HepG2 (cell line): ENCODE data around the gene CCT6A. TPM values are rescaled to one million over a fixed set of nuclear protein-coding genes. Genes with fewer than 3 reads are reported as not detected.

ENCODE experiments used
- ATAC-seq: fragments of 200-7000 bp; cut with Tn5 transposase; 3 replicates; pipeline ENCODE4 v1.9.1; 2020; ENCODE audit warnings: mild to moderate bottlenecking, moderate library complexity
- BruUV-seq: library from RNA; stranded (reverse); fragments of 400-500 nt; replicated peaks from 2 replicates; lab custom pipeline; 2021; lab: Mats Ljungman, UMichigan
- CTCF ChIA-PET: fragments of 300-600 bp; formaldehyde crosslinking; extraction: SDS; loops from one replicate; lab custom pipeline; 2021; ENCODE audit warnings: low total read pairs, inconsistent platforms, low intra/inter-chr PET ratio; lab: Yijun Ruan, JAX
- POLR2A ChIA-PET: fragments of 350-600 bp; sonication (Branson Sonifier 250); formaldehyde crosslinking; loops from one replicate; lab custom pipeline; 2020; ENCODE audit warnings: antibody characterized with exemption, inconsistent platforms; lab: Yijun Ruan, JAX
- DNase-seq: peaks from one replicate; pipeline ENCODE4 v3.0.0-alpha.2; 2015; ENCODE audit warnings: low spot score
- FAIRE-seq: peaks from 3 replicates; lab custom pipeline; 2011; peaks lifted over from hg19 to GRCh38; lab: Jason Lieb, UNC
- H2AFZ ChIP-seq: one replicate; pipeline ENCODE4 v1.6.1; 2011; ENCODE audit warnings: low read length, inconsistent platforms
- H3K27ac ChIP-seq: fragments of 300-600 bp; 3 replicates; pipeline ENCODE4 v1.8.0; 2011; ENCODE audit warnings: mixed run types, mild to moderate bottlenecking, mixed read lengths, low read length, inconsistent platforms; ENCODE audit not compliant: insufficient read depth; ENCODE audit errors: extremely low read length
- H3K27me3 ChIP-seq, 2 experiments: fragments of 200-600 bp in 1 of 2; 2 replicates in 1 of 2; 3 replicates in 1 of 2; pipeline versions ENCODE4 v1.6.0 to v1.8.0; 2011; ENCODE audit warnings: low read length in 2 of 2, mild to moderate bottlenecking in 2 of 2, moderate library complexity in 2 of 2, inconsistent platforms in 1 of 2; ENCODE audit not compliant: insufficient read depth in 2 of 2, control insufficient read depth in 1 of 2
- H3K36me3 ChIP-seq, 2 experiments: fragments of 200-600 bp in 1 of 2; replicated peaks in 1 of 2; 2 replicates in 1 of 2; 3 replicates in 1 of 2; pipeline versions ENCODE4 v1.5.1 to v1.8.0; 2011; ENCODE audit warnings: low read length in 2 of 2, inconsistent platforms in 1 of 2; ENCODE audit not compliant: insufficient read depth in 2 of 2, control insufficient read depth in 1 of 2
- H3K4me1 ChIP-seq: 2 replicates; pipeline ENCODE4 v1.5.1; 2012; ENCODE audit warnings: low read length, inconsistent platforms; ENCODE audit not compliant: insufficient read depth
- H3K4me2 ChIP-seq: 2 replicates; pipeline ENCODE4 v1.6.0; 2011; ENCODE audit warnings: low read depth, low read length, inconsistent platforms
- H3K4me3 ChIP-seq, 3 experiments: fragments of 200-600 bp in 1 of 3; sonication (generic), shearing (Covaris generic) in 1 of 3; replicated peaks in 1 of 3; 2 replicates each; pipeline ENCODE4 v1.5.1; 2011 to 2016; ENCODE audit warnings: low read length in 3 of 3, inconsistent platforms in 2 of 3, low read depth in 2 of 3, mild to moderate bottlenecking in 2 of 3, control low read depth in 1 of 3, mixed read lengths in 1 of 3; ENCODE audit not compliant: insufficient read depth in 1 of 3
- H3K79me2 ChIP-seq: one replicate; pipeline ENCODE4 v1.6.1; 2011; ENCODE audit warnings: low read length, inconsistent platforms; ENCODE audit not compliant: insufficient read depth
- H3K9ac ChIP-seq: 2 replicates; pipeline ENCODE4 v1.6.0; 2011; ENCODE audit warnings: mild to moderate bottlenecking, low read depth, low read length, inconsistent platforms; ENCODE audit not compliant: insufficient read depth
- H3K9me3 ChIP-seq: 2 replicates; pipeline ENCODE4 v1.5.1; 2012; ENCODE audit warnings: mild to moderate bottlenecking, low read length
- H4K20me1 ChIP-seq: 2 replicates; pipeline ENCODE4 v1.6.0; 2011; ENCODE audit warnings: inconsistent platforms, mild to moderate bottlenecking, low read length, moderate library complexity; ENCODE audit not compliant: insufficient read depth
- ETV5 ChIP-seq: IDR thresholded peaks from 2 replicates; pipeline ENCODE4 v1.6.1; 2018; ENCODE audit warnings: missing biosample characterization, missing genetic modification reagents, inconsistent platforms, borderline replicate concordance
- GLI4 ChIP-seq: sonication (generic); formaldehyde crosslinking; IDR thresholded peaks from 2 replicates; pipeline ENCODE4 v1.5.1; 2020; ENCODE audit warnings: missing genetic modification reagents, mild to moderate bottlenecking, moderate library complexity, borderline replicate concordance
- KAT8 ChIP-seq: IDR thresholded peaks from 2 replicates; pipeline ENCODE4 v1.6.1; 2016; ENCODE audit warnings: missing genetic modification reagents, missing compliant biosample characterization
- REPIN1 ChIP-seq: sonication (generic); formaldehyde crosslinking; IDR thresholded peaks from 2 replicates; pipeline ENCODE4 v1.8.0; 2022; ENCODE audit warnings: missing genetic modification reagents, low read depth, mild to moderate bottlenecking, borderline replicate concordance
- SAFB2 ChIP-seq: sonication (generic); formaldehyde crosslinking; IDR thresholded peaks from 2 replicates; pipeline ENCODE4 v1.5.1; 2020; ENCODE audit warnings: missing genetic modification reagents, low read depth, mild to moderate bottlenecking, borderline replicate concordance
- SMAD3 ChIP-seq: sonication (generic); formaldehyde crosslinking; IDR thresholded peaks from 2 replicates; pipeline ENCODE4 v1.4.0; 2020; ENCODE audit warnings: missing genetic modification reagents
- SNAPC4 ChIP-seq: sonication (generic); formaldehyde crosslinking; IDR thresholded peaks from 2 replicates; pipeline ENCODE4 v1.4.0; 2020; ENCODE audit warnings: mild to moderate bottlenecking, missing genetic modification reagents
- STAG1 ChIP-seq: sonication (generic); formaldehyde crosslinking; IDR thresholded peaks from 2 replicates; pipeline ENCODE4 v1.4.0; 2020; ENCODE audit warnings: missing genetic modification reagents
- THAP11 ChIP-seq: IDR thresholded peaks from 2 replicates; pipeline ENCODE4 v1.6.1; 2016; ENCODE audit warnings: missing biosample characterization, missing genetic modification reagents
- THAP9 ChIP-seq: sonication (generic); formaldehyde crosslinking; IDR thresholded peaks from 2 replicates; pipeline ENCODE4; 2020; ENCODE audit warnings: missing genetic modification reagents, mild to moderate bottlenecking, borderline replicate concordance
- ZBTB42 ChIP-seq: sonication (generic); formaldehyde crosslinking; IDR thresholded peaks from 2 replicates; pipeline ENCODE4 v1.5.0; 2020; ENCODE audit warnings: mild to moderate bottlenecking, missing genetic modification reagents
- ZFP36 ChIP-seq: fragments of 150-350 bp; IDR thresholded peaks from 2 replicates; pipeline ENCODE4 v1.6.1; 2018; ENCODE audit warnings: borderline replicate concordance, low read length, low read depth; ENCODE audit not compliant: partially characterized antibody
- ZNF274 ChIP-seq: sonication (generic); formaldehyde crosslinking; IDR thresholded peaks from 2 replicates; pipeline ENCODE4 v1.5.1; 2020; ENCODE audit warnings: mild to moderate bottlenecking, missing genetic modification reagents
- ZSCAN9 ChIP-seq: IDR thresholded peaks from 2 replicates; pipeline ENCODE4 v1.6.1; 2016; ENCODE audit warnings: borderline replicate concordance
- WGBS: methylation state at CpG from one replicate; pipeline ENCODE4 v1.1.6; 2017; ENCODE audit warnings: low lambda C conversion rate; 5-methylcytosine and 5-hydroxymethylcytosine counted together
- in situ Hi-C: cut with HindIII; loops from 2 replicates; pipeline ENCODE4 v1.10.0; 2017; ENCODE audit warnings: low pct_unique_long_range_greater_than_20kb; ENCODE audit not compliant: extremely low pct_ligation_motif_present
- intact Hi-C: fragments of 100-400 bp; cut with micrococcal nuclease; formaldehyde crosslinking; loops from one replicate; pipeline ENCODE4 v1.10.0; 2022; ENCODE audit not compliant: unreplicated experiment
- polyA plus RNA-seq, 8 experiments: library from polyadenylated mRNA; depleted of rRNA in 3 of 8; stranded (reverse) in 7 of 8; unstranded in 1 of 8; fragments of >200 nt; fragmentation: Illumina TruSeq in 4 of 8; extraction: Trizol in 4 of 8; gene quantifications; 2 replicates each; pipeline versions ENCODE4 v1.2.1 to v1.2.3, GENCODE V29; 2011 to 2016; ENCODE audit warnings: low read depth in 4 of 8, missing spikeins in 1 of 8, mixed read lengths in 1 of 8; ENCODE audit not compliant: insufficient read depth in 1 of 8
- total RNA-seq, 5 experiments: library from RNA; depleted of rRNA; stranded (reverse); fragments of >200 nt; fragmentation: Illumina TruSeq; extraction: Trizol; gene quantifications; 2 replicates each; pipeline ENCODE4 v1.2.3, GENCODE V29; 2016; ENCODE audit warnings: low read depth in 1 of 5

Gene CCT6A
- total and polyA plus RNA-seq, 2 of the 13 experiments (the other 11 are each of a cell fraction or from before 2014, with no cell fraction given), result 219 to 292 TPM

- intact Hi-C loops (loop anchor here (1.0 kb wide), 1 partner anchor 452 kb away; no protein-coding TSS in a partner anchor), in situ Hi-C loops (loop anchor here (25.0 kb wide), 1 partner anchor 331 kb away; no protein-coding TSS in a partner anchor)
- H3K9ac ChIP-seq, result no peak within 1 kb of the TSS
- H2AFZ ChIP-seq, result no peak within 1 kb of the TSS
- H4K20me1 ChIP-seq, result no peaks in the 10 kb centered on the region
- H3K27ac ChIP-seq, result no peak within 1 kb of the TSS
- peak within 1 kb of the TSS; percentile 39 for H3K4me2 ChIP-seq
- H3K36me3 ChIP-seq, result no peaks in the 10 kb centered on the region
- DNase-seq, result peak; percentile 33
- H3K79me2 ChIP-seq, result no peaks in the 10 kb centered on the region
- no peak within 1 kb of the TSS; a peak in 1 of 6 replicates for H3K4me3 ChIP-seq
- ChIA-PET CTCF (interaction anchor here (1.5 kb wide), 1 partner anchor 452 kb away, joined by 6 read pairs; no protein-coding TSS in a partner anchor), POLR2A (interaction anchor here (0.6 to 1.3 kb wide), 4 partner anchors 12 to 86 kb away, joined by 3 to 4 read pairs (median 4); partner anchors contain the start of genes CHCHD2 and SUMF2)
- H3K9me3 ChIP-seq, result no peaks in the 10 kb centered on the region
- peaks cover 15% of the 10 kb centered on the region for H3K4me1 ChIP-seq
- ATAC-seq, result peak; percentile 96
- 32% methylated on average over 15 of the region's 19 CpGs for WGBS
- BruUV-seq, result no TSS peak
- FAIRE-seq, result peak; percentile 40
- no peaks in the 10 kb centered on the region for H3K27me3 ChIP-seq
- no peak for TF ChIP-seq SNAPC4 (CRISPR knock-in tag)
- TF ChIP-seq THAP9, result no peak
- TF ChIP-seq ZNF274, result no peak
- TF ChIP-seq KAT8, result no peak
- peak; percentile 41; the same call in 1 of the 2 replicates for TF ChIP-seq ETV5 (CRISPR knock-in tag)
- TF ChIP-seq ZSCAN9, result no peak
- TF ChIP-seq STAG1 (CRISPR knock-in tag), result peak; percentile 82
- TF ChIP-seq SAFB2, result no peak
- no peak for TF ChIP-seq SMAD3
- 0 out of 2 replicates have a peak, but pooled peaks have one; percentile 47 for TF ChIP-seq REPIN1 (CRISPR knock-in tag)
- no peak for TF ChIP-seq THAP11 (CRISPR knock-in tag)
- TF ChIP-seq ZFP36, result no peak
- no peak for TF ChIP-seq ZBTB42 (CRISPR knock-in tag)
- TF ChIP-seq GLI4 (CRISPR knock-in tag), result no peak
Observed at GRCh38 chr7:56092789-56093531, 41.4 kb downstream of the CCT6A start, which contains the start of gene PHKG1. PHKG1 (minus strand) TSS chr7:56092952; CDS start chr7:56088941, 4,011 bp downstream.
